IPS-NIHi7 (cell line): ENCODE results near the gene AMACR.

Experiments
- DNase-seq: peaks from one replicate; pipeline ENCODE4 v3.0.0; 2012; ENCODE audit warnings: mixed read lengths; ENCODE audit errors: extremely low spot score

Gene AMACR

GRCh38 chr5:34007621-34008600, at the start of gene AMACR:
AMACR (minus strand) TSS chr5:34008050; CDS start chr5:34008019, 31 bp downstream.
- DNase-seq, result peak; percentile 99

- no peak for DNase-seq
Measured at GRCh38 chr5:34057569-34057968, 49.7 kb upstream of the AMACR start.

- no peak for DNase-seq
Measured at GRCh38 chr5:34057118-34057517, 49.3 kb upstream of the AMACR start.

GRCh38 chr5:34055667-34056066, 47.8 kb upstream of the AMACR start:
- no peak for DNase-seq

- DNase-seq, result no peak
Measured at GRCh38 chr5:34054400-34054729, 46.5 kb upstream of the AMACR start.

GRCh38 chr5:34053571-34054399, 45.9 kb upstream of the AMACR start:
- no peak for DNase-seq

- no peak for DNase-seq
Measured at GRCh38 chr5:34053133-34053532, 45.3 kb upstream of the AMACR start.

- no peak for DNase-seq
Measured at GRCh38 chr5:34051374-34051980, 43.6 kb upstream of the AMACR start.

- DNase-seq, result no peak
Measured at GRCh38 chr5:34047774-34048572, 40.1 kb upstream of the AMACR start.

- DNase-seq, result no peak
Measured at GRCh38 chr5:34047143-34047542, 39.3 kb upstream of the AMACR start.

GRCh38 chr5:34045996-34046395, 38.1 kb upstream of the AMACR start:
- no peak for DNase-seq

- no peak for DNase-seq
Measured at GRCh38 chr5:34045023-34045422, 37.2 kb upstream of the AMACR start.

- DNase-seq, result no peak
Measured at GRCh38 chr5:34043099-34043876, 35.4 kb upstream of the AMACR start, which contains the start of gene C1QTNF3. C1QTNF3 (minus strand) TSS chr5:34043213; CDS start chr5:34043125, 88 bp downstream.

GRCh38 chr5:34042321-34042720, 34.5 kb upstream of the AMACR start:
- DNase-seq, result no peak

- no peak for DNase-seq
Measured at GRCh38 chr5:34041247-34041972, 33.6 kb upstream of the AMACR start.

- DNase-seq, result no peak
Measured at GRCh38 chr5:34040472-34040871, 32.6 kb upstream of the AMACR start.

GRCh38 chr5:34039398-34040157, 31.7 kb upstream of the AMACR start:
- DNase-seq, result no peak

GRCh38 chr5:34038838-34039237, 31.0 kb upstream of the AMACR start:
- no peak for DNase-seq

- DNase-seq, result no peak
Measured at GRCh38 chr5:34038390-34038789, 30.5 kb upstream of the AMACR start.
